GM12865 (cell line): ENCODE measurements around the gene MADCAM1.

ENCODE experiments used
- DNase-seq: peaks from one replicate; pipeline ENCODE4 v3.0.0; 2010; ENCODE audit warnings: low read depth
- H3K4me3 ChIP-seq: 2 replicates; pipeline ENCODE4 v1.5.1; 2011; ENCODE audit warnings: mild to moderate bottlenecking, low read depth, low read length, control low read depth
- CTCF ChIP-seq: IDR thresholded peaks from 2 replicates; pipeline ENCODE4 v1.5.1; 2011; ENCODE audit warnings: low read length, control low read depth, low read depth, inconsistent platforms; ENCODE audit not compliant: insufficient read depth; ENCODE audit errors: missing control alignments

Gene MADCAM1

GRCh38 chr19:497491-497868 is 1.2 kb downstream of the MADCAM1 start:
- TF ChIP-seq CTCF = no peak
- DNase-seq = no peak
- no peak overlapping the region for H3K4me3 ChIP-seq

- no peak overlapping the region for H3K4me3 ChIP-seq
- DNase-seq = no peak
- TF ChIP-seq CTCF = no peak
Measured at GRCh38 chr19:497869-498510, 1.7 kb downstream of the MADCAM1 start.

GRCh38 chr19:498511-498891 is 2.2 kb downstream of the MADCAM1 start:
- no peak overlapping the region for H3K4me3 ChIP-seq
- DNase-seq = no peak
- no peak for TF ChIP-seq CTCF

GRCh38 chr19:498977-499623 is 2.8 kb downstream of the MADCAM1 start:
- DNase-seq = no peak
- no peak overlapping the region for H3K4me3 ChIP-seq
- no peak for TF ChIP-seq CTCF

GRCh38 chr19:501646-502045 is 5.4 kb downstream of the MADCAM1 start:
- no peak overlapping the region for H3K4me3 ChIP-seq
- DNase-seq = no peak
- no peak for TF ChIP-seq CTCF

GRCh38 chr19:504616-505015 is 8.3 kb downstream of the MADCAM1 start:
- no peak for DNase-seq

More at GRCh38 chr19:504616-505015, 8.3 kb downstream of the MADCAM1 start:
- H3K4me3 ChIP-seq = no peak overlapping the region
- no peak for TF ChIP-seq CTCF
